NCI-H1417 (cell line): Measurements from ENCODE around the gene DIP2C.
"Not testable (repeated sequence)": the region's sequence is repeated elsewhere in the genome, so short reads cannot be mapped to it uniquely, and the experiment has no call there.

Source experiments
- DNase-seq, 3 experiments: peaks; one replicate each; lab custom pipeline; 2025; lab: John Stamatoyannopoulos, UW

Gene DIP2C

GRCh38 chr10:535952-536351 is 153.5 kb downstream of the DIP2C start:
- peak in 1 of 3 experiments; percentile 48 for DNase-seq

GRCh38 chr10:535051-535450 is 154.4 kb downstream of the DIP2C start:
- no peak for DNase-seq

- DNase-seq: no peak
Observed at GRCh38 chr10:534047-534566, 155.4 kb downstream of the DIP2C start.

- no peak for DNase-seq
Observed at GRCh38 chr10:533611-534010, 155.9 kb downstream of the DIP2C start.

GRCh38 chr10:533186-533585 is 156.3 kb downstream of the DIP2C start:
- peak in 2 of 3 experiments; percentile 20 to 47 for DNase-seq

- not testable (repeated sequence) for DNase-seq
Observed at GRCh38 chr10:532331-532730, 157.1 kb downstream of the DIP2C start.

GRCh38 chr10:531541-531940 is 157.9 kb downstream of the DIP2C start:
- DNase-seq: no peak

- peak in 1 of 3 experiments; percentile 4 for DNase-seq
Observed at GRCh38 chr10:530717-531116, 158.8 kb downstream of the DIP2C start.

- no peak for DNase-seq
Observed at GRCh38 chr10:529468-530230, 159.8 kb downstream of the DIP2C start.

- DNase-seq: no peak
Observed at GRCh38 chr10:528173-529165, 161.0 kb downstream of the DIP2C start.

GRCh38 chr10:527416-527815 is 162.1 kb downstream of the DIP2C start:
- no peak for DNase-seq

- no peak for DNase-seq
Observed at GRCh38 chr10:526651-527312, 162.7 kb downstream of the DIP2C start.

GRCh38 chr10:525565-526315 is 163.7 kb downstream of the DIP2C start:
- no peak for DNase-seq

- no peak for DNase-seq
Observed at GRCh38 chr10:523925-524324, 165.5 kb downstream of the DIP2C start.

GRCh38 chr10:522350-522749 is 167.1 kb downstream of the DIP2C start:
- DNase-seq: no peak

- peak in 1 of 3 experiments; percentile 13 for DNase-seq
Observed at GRCh38 chr10:521261-522250, 167.9 kb downstream of the DIP2C start.

GRCh38 chr10:520402-520787 is 169.1 kb downstream of the DIP2C start:
- peak in 1 of 3 experiments; percentile 14 for DNase-seq

- peak in 1 of 3 experiments; percentile 67 for DNase-seq
Observed at GRCh38 chr10:519716-520401, 169.6 kb downstream of the DIP2C start.

- DNase-seq: no peak
Observed at GRCh38 chr10:519055-519715, 170.3 kb downstream of the DIP2C start.
